Activated T-cell treated with anti-CD3 and anti-CD28 coated beads for 1 hour (primary cell): ENCODE data around the gene EYA4.

Experiments used
- DNase-seq: peaks from one replicate; pipeline ENCODE4 v3.0.0-alpha.2; 2020; ENCODE audit warnings: low read depth

EYA4 gene

DNA sequence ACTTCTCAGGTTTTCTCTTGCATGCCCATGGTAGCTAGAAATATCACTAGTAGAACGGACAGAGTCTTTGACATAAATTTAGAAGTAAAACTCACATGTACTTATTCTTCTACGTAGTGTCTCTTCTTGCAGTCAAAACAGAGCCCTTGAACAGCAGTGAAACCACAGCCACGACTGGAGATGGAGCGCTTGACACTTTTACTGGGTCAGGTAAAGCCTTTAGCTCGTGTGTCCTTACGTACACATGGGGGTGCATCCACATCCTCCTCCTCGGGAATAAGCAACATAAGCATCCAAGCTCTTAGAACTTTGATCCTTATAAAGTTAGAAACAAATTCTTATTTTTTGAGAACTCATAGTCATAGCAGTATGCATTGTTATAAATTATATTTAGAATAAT lies 215.3 kb downstream of the EYA4 start:
- no peak for DNase-seq

DNA sequence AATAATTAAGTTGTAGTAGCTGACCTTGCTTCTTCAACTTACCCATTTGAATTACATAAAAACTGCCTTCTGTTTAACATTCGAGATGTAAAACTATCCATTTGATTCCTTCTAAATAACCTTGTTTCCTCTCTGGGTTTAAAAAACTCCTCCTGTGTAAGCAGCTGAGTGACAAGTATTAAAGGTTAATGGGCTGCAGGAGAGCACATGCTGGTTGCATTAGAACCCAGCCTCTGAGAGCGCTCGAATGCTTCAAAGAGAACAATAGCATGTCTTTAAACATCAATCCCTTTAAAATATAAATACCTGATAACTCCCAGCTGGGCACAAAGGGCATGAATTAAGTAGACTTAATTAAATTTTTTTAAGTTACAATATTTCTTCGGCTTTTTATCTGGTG lies 215.8 kb downstream of the EYA4 start:
- DNase-seq, result no peak

DNA sequence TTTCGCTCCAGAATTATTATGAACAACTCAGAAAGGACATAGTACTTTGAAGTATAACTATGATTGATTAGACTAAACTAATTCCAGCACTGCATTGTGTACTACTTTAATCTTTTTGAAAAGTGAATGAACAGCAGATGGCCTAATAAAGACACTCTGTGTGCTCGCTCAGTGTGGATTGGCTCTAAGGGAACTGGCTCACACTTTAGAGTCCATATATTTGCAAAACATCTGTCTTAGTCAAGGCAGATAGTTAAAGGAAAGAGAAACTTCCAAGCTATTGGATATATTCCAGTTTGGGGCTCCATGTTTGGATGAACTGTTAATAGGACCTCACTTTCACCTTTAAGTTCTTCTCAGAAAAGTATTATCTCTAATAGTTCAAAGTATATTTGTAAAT lies 218.9 kb downstream of the EYA4 start:
- no peak for DNase-seq

DNA sequence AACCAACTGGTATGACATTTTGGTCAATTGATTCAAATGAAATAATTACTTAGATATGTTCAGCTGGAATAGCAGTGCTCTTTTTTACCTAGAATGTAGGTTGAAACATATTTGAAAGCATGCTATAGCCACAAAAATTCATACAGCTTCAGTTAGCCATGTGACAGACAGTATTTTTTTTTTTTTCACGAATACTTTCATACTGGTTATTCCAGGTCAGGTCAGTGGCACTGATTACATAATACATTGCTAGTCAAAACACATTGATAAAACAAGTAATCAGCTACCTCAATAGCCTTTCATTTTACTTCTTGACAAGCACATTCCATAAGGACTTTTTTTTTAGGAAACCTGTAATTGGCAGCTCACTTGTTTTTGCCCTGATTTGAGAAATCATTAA lies 222.6 kb downstream of the EYA4 start:
- DNase-seq, result no peak

DNA sequence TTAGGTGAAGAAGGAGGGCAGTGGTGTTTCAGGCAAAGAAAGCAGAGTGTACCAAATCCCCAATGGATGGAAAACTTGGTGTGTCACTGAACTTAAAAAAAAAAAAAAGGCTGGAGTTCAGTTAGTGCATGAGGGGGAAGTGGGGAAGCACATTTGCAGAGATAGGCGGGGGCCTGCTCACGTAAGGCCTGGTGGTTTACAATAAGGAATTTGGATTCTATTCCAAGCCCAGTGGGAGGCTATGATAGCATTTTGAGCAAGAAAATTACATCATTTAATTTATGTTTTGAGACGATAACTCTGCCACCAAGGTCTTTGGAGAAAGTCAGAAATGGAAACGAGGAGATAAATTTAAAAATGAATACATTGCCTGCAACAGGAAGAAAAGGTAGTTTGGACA lies 225.5 kb downstream of the EYA4 start:
- no peak for DNase-seq

DNA sequence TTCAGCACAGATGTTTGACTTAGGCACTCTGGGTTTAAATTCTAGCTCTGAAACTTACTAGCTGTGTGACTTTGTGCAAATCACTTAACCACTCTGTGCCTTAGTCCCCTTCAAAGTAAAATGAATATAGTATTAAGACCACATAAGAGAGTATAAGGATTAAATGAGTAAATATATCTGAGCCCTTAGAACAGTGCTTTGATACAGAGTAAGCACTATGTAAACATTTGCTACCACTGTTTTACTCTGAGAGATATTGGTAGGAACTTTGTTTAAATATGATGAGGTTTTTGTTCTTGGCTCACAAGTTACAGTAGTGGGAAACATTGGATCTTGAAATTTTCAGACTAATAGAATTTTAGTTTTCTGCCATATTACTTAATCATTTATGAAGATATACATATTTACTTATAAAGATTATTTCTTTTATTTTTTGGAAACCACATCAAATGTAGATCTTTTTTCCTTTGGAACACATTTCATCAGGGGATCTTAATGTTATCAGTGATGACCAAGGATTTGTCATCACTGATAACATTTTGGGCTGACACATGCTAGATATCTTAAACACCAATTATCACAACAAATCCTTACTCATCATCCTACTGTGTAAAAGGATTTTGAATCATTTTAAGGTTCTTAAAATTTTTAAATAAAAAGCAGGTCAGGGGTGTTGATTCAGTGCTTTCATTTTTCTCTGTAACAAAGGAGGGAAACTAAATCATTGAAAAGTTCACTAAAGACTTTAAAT lies 226.2 kb downstream of the EYA4 start:
- no peak for DNase-seq

DNA sequence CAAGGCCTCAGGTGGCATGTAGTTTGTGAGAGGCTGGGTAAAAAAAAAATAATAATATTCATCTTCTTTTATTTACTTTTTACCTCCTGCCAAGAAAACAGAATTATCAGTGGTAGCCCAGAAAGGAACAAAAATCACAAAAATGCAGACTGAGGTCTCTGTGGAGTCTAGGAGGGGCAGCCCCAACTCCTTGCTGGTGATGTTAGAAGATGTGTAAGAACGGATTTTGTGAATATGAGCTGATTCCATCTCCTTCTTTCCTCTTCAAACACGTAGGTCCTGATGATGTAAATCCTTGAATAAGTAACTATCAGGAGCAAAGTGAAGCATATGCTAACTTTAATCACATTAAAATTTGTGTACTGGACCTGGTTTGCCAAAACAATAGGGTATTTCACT lies 226.8 kb downstream of the EYA4 start:
- no peak for DNase-seq

DNA sequence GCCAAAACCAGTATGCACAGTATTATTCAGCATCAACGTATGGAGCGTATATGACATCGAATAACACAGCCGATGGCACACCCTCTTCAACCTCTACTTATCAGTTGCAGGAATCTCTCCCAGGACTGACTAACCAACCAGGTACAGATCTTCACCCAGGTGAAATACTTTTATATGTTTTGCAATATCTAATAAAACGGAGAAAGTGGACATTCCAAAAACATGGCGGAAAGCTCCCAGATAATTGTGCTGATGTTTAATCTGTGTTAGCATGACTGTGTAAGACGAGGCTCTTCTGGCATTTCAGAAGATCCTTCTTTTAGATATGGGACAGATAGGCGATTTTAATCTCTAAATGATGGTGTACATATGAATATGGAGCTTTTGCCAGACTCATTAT lies 227.4 kb downstream of the EYA4 start:
- DNase-seq, result no peak

DNA sequence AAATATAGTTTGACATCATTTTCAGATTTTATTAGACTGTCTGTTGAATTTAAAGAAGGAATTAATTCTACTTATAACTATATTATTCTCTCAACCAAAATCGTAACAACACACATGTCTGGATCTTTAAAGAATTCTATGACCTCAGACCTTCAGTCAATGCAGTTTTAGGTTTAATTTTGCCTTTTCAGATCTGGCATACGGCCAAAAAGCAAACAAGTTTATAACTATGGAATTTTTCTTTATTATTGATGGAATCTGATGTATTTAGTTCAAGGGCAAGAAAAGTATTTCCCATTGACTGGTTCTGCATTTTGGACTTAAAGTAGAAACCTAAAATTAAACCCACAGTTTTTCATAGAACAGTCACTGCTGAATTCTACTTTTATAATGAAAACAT lies 233.4 kb downstream of the EYA4 start:
- no peak for DNase-seq

DNA sequence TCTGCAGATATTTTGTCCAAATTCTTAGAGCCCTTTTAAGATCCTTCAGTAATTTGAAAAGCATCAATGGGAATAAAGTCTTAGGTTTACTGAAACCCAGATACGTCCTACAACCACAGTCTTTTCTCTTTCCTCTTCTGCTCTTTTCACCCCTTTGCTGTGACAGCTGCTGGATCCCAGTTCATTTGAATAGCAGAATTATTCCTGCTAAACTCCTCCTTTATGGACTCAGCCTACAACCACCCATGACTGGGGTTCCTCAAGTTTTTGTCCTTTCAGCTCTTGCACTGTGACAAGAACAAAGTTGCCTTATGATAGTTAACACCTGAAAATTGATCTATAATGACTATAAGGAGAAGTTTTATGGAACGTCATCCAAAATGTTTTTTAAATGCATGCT lies 237.5 kb downstream of the EYA4 start:
- DNase-seq, result no peak

DNA sequence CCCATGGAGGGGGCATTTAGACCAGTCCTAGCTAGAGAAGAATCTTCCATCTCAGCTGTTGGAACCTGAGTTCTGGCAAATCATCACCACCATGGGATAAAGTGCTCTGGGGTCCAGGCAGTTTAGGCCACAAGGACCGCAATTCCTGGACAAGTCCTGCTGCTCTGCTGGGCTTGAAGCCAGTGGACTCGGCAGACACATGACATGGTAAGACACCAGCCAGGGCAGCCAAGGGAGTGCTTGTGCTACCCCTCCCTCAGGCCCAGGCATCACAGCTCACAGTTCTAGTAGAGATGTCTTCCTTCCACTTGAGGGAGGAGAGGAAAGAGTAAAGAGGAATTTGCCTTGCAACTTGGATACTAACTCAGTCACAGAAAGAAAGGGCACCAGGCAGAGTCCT lies 246.0 kb downstream of the EYA4 start:
- no peak for DNase-seq

DNA sequence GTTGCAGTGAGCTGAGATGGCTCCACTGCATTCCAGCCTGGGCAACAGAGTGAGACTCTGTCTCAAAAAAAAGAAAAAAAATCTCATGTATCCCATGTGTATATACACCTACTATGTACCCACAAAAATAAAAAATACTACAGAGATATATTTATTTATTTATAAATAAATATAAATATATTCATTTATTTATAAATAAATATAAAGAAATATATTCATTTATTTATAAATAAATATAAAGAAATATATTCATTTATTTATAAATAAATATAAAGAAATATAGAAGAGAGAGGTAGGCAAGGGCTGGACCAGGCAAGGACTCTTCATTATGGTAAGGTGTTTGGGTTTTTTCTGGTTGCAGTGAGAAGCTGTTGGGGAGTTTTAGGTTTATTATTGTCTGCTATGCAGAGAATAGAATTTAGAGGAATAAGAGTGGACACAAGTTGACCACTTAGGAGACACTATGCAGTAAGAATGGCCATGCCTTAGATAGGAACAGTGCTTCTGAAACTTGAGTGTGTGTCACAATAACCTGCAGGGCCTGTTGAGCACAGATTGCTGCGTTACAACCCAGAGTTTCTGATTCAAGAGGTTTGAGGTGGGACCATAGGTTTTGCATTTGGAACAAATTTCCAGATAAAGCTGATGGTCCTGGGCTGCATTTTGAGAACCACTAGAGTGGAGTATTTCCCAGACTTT lies 254.2 kb downstream of the EYA4 start:
- no peak for DNase-seq

DNA sequence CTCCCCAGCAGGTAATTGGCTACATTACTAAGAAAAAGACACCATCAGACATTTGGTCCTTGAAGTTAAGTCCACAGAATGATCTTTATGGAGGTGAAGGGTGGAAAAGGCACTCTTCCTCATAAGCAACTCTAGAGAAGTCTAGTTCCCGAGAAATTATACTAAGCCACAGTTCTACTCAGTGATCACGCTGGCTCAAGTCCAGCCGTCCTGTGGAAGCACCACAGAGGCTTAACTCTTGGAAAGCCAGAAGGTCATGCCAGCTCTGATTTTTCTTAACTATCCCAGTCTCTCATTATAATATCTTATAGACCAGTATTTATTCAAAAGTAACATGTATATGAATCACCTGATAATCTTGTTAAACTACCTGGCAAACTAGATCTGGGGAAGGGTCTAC lies 258.5 kb downstream of the EYA4 start:
- DNase-seq, result no peak

DNA sequence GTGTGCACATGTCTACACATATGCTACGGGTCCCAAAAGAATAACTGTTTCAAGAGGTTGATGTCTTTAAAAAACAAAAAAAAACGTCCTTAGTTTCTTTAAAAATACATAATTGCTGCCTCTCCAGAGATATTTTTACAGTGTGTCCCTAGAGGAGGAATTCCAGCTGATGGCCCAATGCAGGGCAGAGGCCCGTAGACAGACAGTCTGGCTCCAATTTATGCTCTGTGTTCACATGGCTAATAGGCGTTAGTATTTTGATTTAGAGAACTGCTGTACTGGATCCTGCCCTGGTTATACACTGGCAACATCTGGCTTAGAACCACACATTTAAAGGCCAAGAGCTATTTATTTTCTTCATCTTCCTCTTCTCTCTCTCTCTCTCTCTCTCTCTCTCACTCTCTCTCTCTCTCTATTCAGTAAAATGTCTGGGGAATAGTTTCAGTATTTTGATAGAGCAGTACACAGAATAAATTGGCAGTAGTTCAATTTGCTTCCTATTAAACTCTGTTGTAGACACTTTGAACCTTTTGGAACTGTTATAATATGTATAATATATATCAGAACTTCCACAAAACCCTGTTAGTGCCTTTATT lies 260.6 kb downstream of the EYA4 start:
- DNase-seq, result no peak

DNA sequence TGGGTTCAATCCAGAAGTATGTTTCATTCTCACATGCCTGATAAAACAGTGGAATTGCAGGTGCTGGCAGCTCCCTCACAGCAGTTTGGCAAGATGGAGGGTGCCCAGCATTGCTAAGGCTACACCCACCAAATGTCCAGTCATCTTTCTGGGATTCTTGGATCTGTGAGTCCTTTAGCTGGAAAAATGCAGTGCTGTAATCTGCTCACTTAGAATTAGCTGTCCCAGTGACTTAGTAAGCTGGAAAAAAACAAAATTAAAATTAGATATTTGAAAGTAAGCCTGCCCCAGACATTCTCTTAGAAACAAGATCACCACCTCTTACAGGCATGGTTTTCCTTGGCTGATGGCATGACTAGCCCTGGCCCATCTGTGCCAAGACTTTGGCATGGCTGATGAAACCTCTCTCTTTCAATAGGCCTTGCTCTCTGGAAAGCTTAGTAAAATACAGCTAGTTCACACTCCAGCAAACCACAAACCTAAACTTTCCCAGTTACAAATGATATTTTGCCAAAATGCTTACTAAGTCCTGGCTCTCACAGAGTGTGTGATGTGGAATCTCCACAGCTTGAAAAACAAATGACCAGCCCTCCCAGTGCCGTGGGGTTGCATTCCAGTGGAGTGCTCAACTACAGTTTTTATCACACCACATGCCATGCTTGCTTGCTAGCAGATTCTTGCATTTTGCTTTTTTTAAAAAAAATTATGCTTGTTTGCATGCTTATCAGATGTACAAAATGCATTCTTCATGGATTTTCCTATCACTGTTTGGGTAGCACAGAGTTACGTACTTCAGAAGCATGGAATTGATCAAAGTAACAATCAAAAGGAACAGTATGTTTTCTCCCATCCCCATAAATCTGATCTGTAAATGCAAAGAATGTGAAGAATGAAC lies 261.5 kb downstream of the EYA4 start:
- no peak for DNase-seq

DNA sequence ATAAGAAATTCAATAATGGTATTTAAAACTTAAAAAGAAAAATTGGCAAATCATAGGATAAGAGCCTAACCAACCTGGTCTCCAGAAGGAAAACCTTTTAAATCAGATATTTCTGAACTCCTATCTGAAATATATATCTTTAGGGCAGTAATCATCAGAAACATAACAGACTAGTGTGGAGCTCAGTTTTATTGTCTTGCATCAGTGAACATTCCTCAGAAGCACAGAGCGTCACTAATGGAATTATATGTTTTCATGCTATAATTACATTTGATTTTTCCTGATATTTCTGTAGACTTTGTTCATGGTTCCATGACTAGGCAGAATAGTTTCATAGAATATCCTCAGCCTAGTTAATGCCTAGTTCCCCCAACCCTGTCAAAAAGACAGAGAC lies 262.2 kb downstream of the EYA4 start:
- no peak for DNase-seq

DNA sequence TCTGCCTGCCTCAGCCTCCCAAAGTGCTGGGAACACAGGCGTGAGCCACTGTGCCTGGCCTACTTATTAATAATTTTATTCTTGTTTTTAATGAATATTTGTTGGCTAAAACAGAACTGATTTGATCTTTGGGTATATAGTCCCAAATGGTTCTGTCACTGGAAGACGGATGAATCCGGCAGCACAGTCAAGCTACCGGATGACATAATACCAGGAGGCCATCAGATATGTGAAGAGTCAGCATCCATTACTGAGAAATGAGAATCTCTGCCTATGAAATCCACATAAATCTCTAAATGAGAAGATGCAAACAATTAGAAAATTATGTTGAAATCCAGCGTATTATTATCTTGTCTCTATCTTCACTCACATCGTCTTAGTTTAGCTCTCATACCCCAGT lies 263.0 kb downstream of the EYA4 start:
- no peak for DNase-seq

DNA sequence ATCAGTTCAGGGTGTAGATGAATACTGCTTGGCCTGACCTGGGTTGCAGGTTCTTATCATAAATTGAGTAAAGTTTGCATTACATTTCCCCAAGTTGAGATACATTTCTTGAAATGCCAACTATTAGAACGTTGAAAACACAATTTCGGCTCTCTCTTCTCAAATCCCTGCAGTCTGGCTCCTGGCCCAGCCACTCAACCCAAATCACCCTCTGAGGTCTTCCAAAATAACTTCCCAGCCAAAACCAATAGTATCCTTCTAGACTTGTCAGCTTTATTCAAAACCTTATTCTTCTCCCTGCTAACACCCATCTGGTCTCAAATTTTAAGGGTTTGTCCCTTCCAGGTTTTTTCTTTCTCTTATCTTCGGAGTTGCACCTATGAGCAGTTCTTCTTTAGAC lies 263.6 kb downstream of the EYA4 start:
- DNase-seq, result no peak

DNA sequence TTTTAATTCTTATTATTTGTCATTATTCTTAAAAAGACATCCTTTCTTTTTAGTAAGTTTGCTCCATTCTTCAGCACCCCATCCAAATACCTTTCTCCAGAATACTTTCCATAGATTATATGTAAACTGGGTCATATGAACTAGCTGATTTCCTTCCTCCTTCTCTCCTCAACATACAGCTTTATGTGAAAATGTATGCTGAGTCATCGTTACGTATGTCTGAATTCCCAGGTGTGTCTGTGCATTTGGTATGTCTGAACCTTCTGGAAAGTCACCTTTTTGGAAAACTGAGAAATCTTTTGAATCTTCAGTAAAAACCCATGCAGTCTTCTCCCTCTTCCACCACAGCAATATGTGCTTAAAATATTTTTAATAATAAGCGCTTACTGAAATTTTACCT lies 264.5 kb downstream of the EYA4 start:
- DNase-seq, result no peak

DNA sequence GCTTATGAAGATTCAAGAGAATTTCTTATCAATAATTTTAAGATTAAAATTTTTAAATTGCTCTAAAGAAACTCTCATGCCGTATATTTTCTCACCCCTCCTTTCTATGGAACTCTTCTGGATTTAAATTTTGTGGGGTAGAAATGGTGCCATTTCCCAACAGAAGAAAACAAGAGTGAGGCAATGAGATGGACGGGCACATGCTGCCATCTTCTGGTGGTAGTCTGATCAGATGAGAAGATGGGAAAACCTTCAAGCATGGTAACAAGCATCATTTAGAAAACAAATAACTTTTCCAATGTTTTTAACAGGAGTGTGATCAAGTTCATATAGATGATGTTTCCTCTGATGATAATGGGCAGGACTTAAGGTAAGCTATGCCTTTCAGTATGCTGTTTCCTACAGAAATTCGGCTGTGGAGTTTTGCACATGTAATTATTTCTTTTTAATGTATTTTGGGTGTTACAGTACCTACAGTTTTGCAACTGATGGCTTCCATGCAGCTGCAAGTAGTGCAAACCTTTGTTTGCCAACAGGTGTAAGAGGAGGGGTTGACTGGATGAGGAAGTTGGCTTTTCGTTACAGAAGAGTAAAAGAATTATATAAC lies 271.4 kb downstream of the EYA4 start:
- no peak for DNase-seq

DNA sequence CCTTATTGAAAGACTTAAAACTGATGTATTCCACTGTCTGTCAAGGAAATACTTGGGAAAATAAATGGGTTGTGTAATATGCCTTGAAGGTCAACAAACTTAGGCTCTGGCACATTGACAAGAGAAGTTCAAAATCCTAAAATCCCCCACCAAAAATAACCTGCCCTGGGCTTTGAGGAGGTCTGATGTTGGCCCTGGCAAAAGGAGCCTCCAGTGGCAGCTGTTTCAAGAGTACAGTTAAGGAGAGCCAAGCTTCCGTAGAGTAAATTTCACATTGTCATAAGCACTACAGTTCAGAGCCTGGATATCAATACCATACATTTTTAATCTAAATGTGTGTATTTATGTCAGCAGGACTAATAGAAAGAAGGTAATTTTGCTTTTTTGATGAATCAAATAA lies 282.7 kb downstream of the EYA4 start:
- DNase-seq, result no peak

DNA sequence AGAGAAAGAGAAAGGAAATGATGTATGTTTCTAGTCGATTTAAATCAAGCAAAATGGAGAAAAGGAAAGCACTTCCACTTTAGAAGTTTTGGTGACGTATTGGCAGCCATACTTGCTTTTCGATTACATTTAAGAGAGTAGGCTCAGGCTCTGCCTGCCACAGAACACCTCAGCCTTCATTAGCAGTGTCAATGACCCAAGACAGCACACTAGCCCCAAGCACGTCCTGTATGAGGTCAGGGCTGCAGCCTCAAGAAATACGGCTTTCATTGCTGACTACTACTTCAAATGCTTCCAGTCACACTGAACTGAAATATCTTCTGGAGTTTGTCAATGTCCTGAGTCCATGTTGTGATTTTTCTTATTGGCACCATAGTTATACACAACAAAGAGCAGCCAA lies 285.3 kb downstream of the EYA4 start:
- DNase-seq, result no peak
